Trophoblast cell (in vitro differentiated cells and primary cell): ENCODE measurements around the gene MRPS5.
A peak's percentile ranks its signal among the peaks of the same experiment; 100 is the strongest.

Experiments
- DNase-seq, 2 donors: peaks; one replicate each; pipeline ENCODE4 v3.0.0-alpha.2; 2016
- H2AFZ ChIP-seq: 2 replicates; pipeline ENCODE4 v1.6.1; 2013; ENCODE audit warnings: low read length, moderate library complexity, mild to moderate bottlenecking; ENCODE audit not compliant: insufficient read depth, poor library complexity
- H2AK5ac ChIP-seq: 2 replicates; pipeline ENCODE4 v1.6.1; 2013; ENCODE audit warnings: mild to moderate bottlenecking, low read length
- H2BK120ac ChIP-seq: 2 replicates; pipeline ENCODE4 v1.6.1; 2013; ENCODE audit warnings: low read length, mild to moderate bottlenecking, moderate library complexity; ENCODE audit not compliant: insufficient read depth, poor library complexity
- H2BK12ac ChIP-seq: 2 replicates; pipeline ENCODE4 v1.6.1; 2013; ENCODE audit warnings: mild to moderate bottlenecking, low read length, moderate library complexity
- H2BK5ac ChIP-seq: 2 replicates; pipeline ENCODE4 v1.6.1; 2013; ENCODE audit warnings: low read length, low read depth, moderate library complexity, mild to moderate bottlenecking; ENCODE audit not compliant: poor library complexity
- H3K14ac ChIP-seq: 2 replicates; pipeline ENCODE4 v1.6.1; 2013; ENCODE audit warnings: mild to moderate bottlenecking, low read length
- H3K18ac ChIP-seq: 2 replicates; pipeline ENCODE4 v1.6.1; 2013; ENCODE audit warnings: mild to moderate bottlenecking, low read length
- H3K23ac ChIP-seq: 2 replicates; pipeline ENCODE4 v1.6.1; 2013; ENCODE audit warnings: low read length
- H3K27ac ChIP-seq: 2 replicates; pipeline ENCODE4 v1.5.1; 2013; ENCODE audit warnings: low read depth, mild to moderate bottlenecking, inconsistent platforms, low read length, moderate library complexity
- H3K27me3 ChIP-seq: 2 replicates; pipeline ENCODE4 v1.6.1; 2013; ENCODE audit warnings: inconsistent platforms, mild to moderate bottlenecking, low read length, moderate library complexity; ENCODE audit not compliant: insufficient read depth
- H3K36me3 ChIP-seq, 2 experiments: 1 replicate in 1 of 2; 2 replicates in 1 of 2; pipeline ENCODE4 v1.6.1; 2013; ENCODE audit warnings: low read length in 2 of 2, mild to moderate bottlenecking in 2 of 2, moderate library complexity in 1 of 2; ENCODE audit not compliant: insufficient read depth in 2 of 2, control insufficient read depth in 1 of 2
- H3K4ac ChIP-seq: 2 replicates; pipeline ENCODE4 v1.6.1; 2013; ENCODE audit warnings: low read depth, mild to moderate bottlenecking, low read length, moderate library complexity
- H3K4me1 ChIP-seq, 2 experiments: 1 replicate in 1 of 2; 2 replicates in 1 of 2; pipeline ENCODE4 v1.6.1; 2013; ENCODE audit warnings: low read length in 2 of 2, mild to moderate bottlenecking in 2 of 2, moderate library complexity in 1 of 2; ENCODE audit not compliant: insufficient read depth in 2 of 2, control insufficient read depth in 1 of 2
- H3K4me2 ChIP-seq: 2 replicates; pipeline ENCODE4 v1.6.1; 2013; ENCODE audit warnings: inconsistent platforms, mild to moderate bottlenecking, low read length, moderate library complexity
- H3K4me3 ChIP-seq: 2 replicates; pipeline ENCODE4 v1.5.1; 2013; ENCODE audit warnings: mild to moderate bottlenecking, low read depth, low read length, inconsistent platforms
- H3K79me1 ChIP-seq: one replicate; pipeline ENCODE4 v1.6.1; 2013; ENCODE audit warnings: low read length
- H3K79me2 ChIP-seq: 2 replicates; pipeline ENCODE4 v1.6.1; 2013; ENCODE audit warnings: low read length, mild to moderate bottlenecking; ENCODE audit not compliant: control insufficient read depth, insufficient read depth, poor library complexity
- H3K9ac ChIP-seq: 2 replicates; pipeline ENCODE4 v1.6.1; 2013; ENCODE audit warnings: mild to moderate bottlenecking, low read length
- H3K9me3 ChIP-seq: 2 replicates; pipeline ENCODE4 v1.6.1; 2013; ENCODE audit warnings: low read depth, mild to moderate bottlenecking, control low read depth, inconsistent platforms, low read length; ENCODE audit not compliant: insufficient read depth
- H4K12ac ChIP-seq: 2 replicates; pipeline ENCODE4 v1.6.1; 2013; ENCODE audit warnings: low read depth, mild to moderate bottlenecking, low read length, moderate library complexity
- H4K8ac ChIP-seq: 2 replicates; pipeline ENCODE4 v1.6.1; 2013; ENCODE audit warnings: low read depth, mild to moderate bottlenecking, low read length, moderate library complexity
- H4K91ac ChIP-seq: one replicate; pipeline ENCODE4 v1.6.1; 2013; ENCODE audit warnings: low read depth, mild to moderate bottlenecking, low read length, moderate library complexity
- WGBS: extraction: QIAGEN DNeasy Blood & Tissue Kit; methylation state at CpG from one replicate; pipeline ENCODE4 v1.1.7; 2013; ENCODE audit warnings: missing lambda C conversion rate; ENCODE audit not compliant: insufficient read length, insufficient coverage; ENCODE audit errors: extremely low coverage; 5-methylcytosine and 5-hydroxymethylcytosine counted together

Gene MRPS5

GRCh38 chr2:95143838-95144237 is 22.2 kb upstream of the MRPS5 start:
- no peak overlapping the region for H3K4ac ChIP-seq
- no peak overlapping the region for H3K14ac ChIP-seq
- H3K36me3 ChIP-seq: peaks cover 2 to 11% of the 10 kb centered on the region in 2 experiments
- H3K4me3 ChIP-seq: no peak overlapping the region
- H3K79me2 ChIP-seq: no peaks in the 10 kb centered on the region
- no peak overlapping the region for H3K27ac ChIP-seq
- H3K23ac ChIP-seq: no peak overlapping the region
- H3K4me2 ChIP-seq: no peak overlapping the region
- H3K79me1 ChIP-seq: no peaks in the 10 kb centered on the region
- no peak overlapping the region for H3K9ac ChIP-seq
- no peak overlapping the region for H2BK5ac ChIP-seq
- H3K27me3 ChIP-seq: no peaks in the 10 kb centered on the region
- no peak for DNase-seq
- H4K12ac ChIP-seq: no peak overlapping the region
- no peak overlapping the region for H4K8ac ChIP-seq
- no CpG with 5 or more reads among the region's 2 CpGs for WGBS
- no peak overlapping the region for H2AFZ ChIP-seq
- H4K91ac ChIP-seq: no peak overlapping the region
- H3K18ac ChIP-seq: no peak overlapping the region
- H3K4me1 ChIP-seq: no peaks in the 10 kb centered on the region
- H3K9me3 ChIP-seq: peaks cover 25% of the 10 kb centered on the region
- no peak overlapping the region for H2BK12ac ChIP-seq
- no peak overlapping the region for H2BK120ac ChIP-seq
- H2AK5ac ChIP-seq: no peak overlapping the region

- Histone ChIP-seq H2AFZ (no peak overlapping the region), H2BK12ac (no peak overlapping the region), H2BK5ac (no peak overlapping the region), H3K79me2 (no peaks in the 10 kb centered on the region), H3K9ac (no peak overlapping the region), H3K4ac (no peak overlapping the region), H2AK5ac (no peak overlapping the region), H3K4me3 (no peak overlapping the region), H4K12ac (no peak overlapping the region), H4K91ac (no peak overlapping the region), H3K4me2 (no peak overlapping the region), H3K27ac (no peak overlapping the region), H3K9me3 (peaks cover 10% of the 10 kb centered on the region), H3K23ac (no peak overlapping the region), H4K8ac (no peak overlapping the region), H3K4me1 (no peaks in the 10 kb centered on the region), H3K14ac (no peak overlapping the region), H3K79me1 (no peaks in the 10 kb centered on the region), H3K36me3 (no peaks in the 10 kb centered on the region), H2BK120ac (no peak overlapping the region), H3K18ac (no peak overlapping the region), H3K27me3 (no peaks in the 10 kb centered on the region)
- DNase-seq: no peak
- WGBS: no CpG with 5 or more reads among the region's 1 CpG
Observed at GRCh38 chr2:95138702-95139101, 17.1 kb upstream of the MRPS5 start.

- Histone ChIP-seq H3K4me3 (peak overlapping the region; percentile 73), H3K9ac (peak overlapping the region; percentile 77), H3K9me3 (peaks cover 4% of the 10 kb centered on the region), H3K18ac (no peak overlapping the region), H2AFZ (peak overlapping the region; percentile 95), H4K12ac (peak overlapping the region; percentile 52), H2BK12ac (no peak overlapping the region), H3K14ac (no peak overlapping the region), H3K23ac (no peak overlapping the region), H2BK5ac (no peak overlapping the region), H4K91ac (no peak overlapping the region), H3K27me3 (no peaks in the 10 kb centered on the region), H3K4ac (no peak overlapping the region), H3K4me1 (peaks cover 3 to 4% of the 10 kb centered on the region in 2 experiments), H3K79me2 (peaks cover 8% of the 10 kb centered on the region), H2BK120ac (no peak overlapping the region), H3K79me1 (peaks cover 5% of the 10 kb centered on the region), H2AK5ac (no peak overlapping the region), H3K4me2 (peak overlapping the region; percentile 89), H4K8ac (peak overlapping the region; percentile 74), H3K27ac (no peak overlapping the region), H3K36me3 (no peaks in the 10 kb centered on the region)
- DNase-seq: no peak
- no CpG with 5 or more reads among the region's 5 CpGs for WGBS
Observed at GRCh38 chr2:95122197-95122551, 566 bp upstream of the MRPS5 start.

- peak overlapping the region; percentile 90 for H4K12ac ChIP-seq
- peak overlapping the region; percentile 89 for H3K4me2 ChIP-seq
- peak overlapping the region; percentile 95 for H2AFZ ChIP-seq
- no peak overlapping the region for H2BK120ac ChIP-seq
- peak overlapping the region; percentile 41 for H3K4ac ChIP-seq
- peak overlapping the region; percentile 95 for H3K14ac ChIP-seq
- no peak overlapping the region for H2BK12ac ChIP-seq
- peaks cover 1% of the 10 kb centered on the region for H3K9me3 ChIP-seq
- H3K79me1 ChIP-seq: peaks cover 5% of the 10 kb centered on the region
- H3K9ac ChIP-seq: peak overlapping the region; percentile 89
- H3K4me3 ChIP-seq: peak overlapping the region; percentile 91
- peak overlapping the region; percentile 91 for H4K91ac ChIP-seq
- no peak overlapping the region for H3K18ac ChIP-seq
- H3K4me1 ChIP-seq: peaks cover 3 to 4% of the 10 kb centered on the region in 2 experiments
- H3K79me2 ChIP-seq: peaks cover 8% of the 10 kb centered on the region
- no peak overlapping the region for H3K27ac ChIP-seq
- DNase-seq: no peak
- peak overlapping the region; percentile 95 for H4K8ac ChIP-seq
- H3K36me3 ChIP-seq: peaks cover 0 to 2% of the 10 kb centered on the region in 2 experiments
- no CpG with 5 or more reads among the region's 11 CpGs for WGBS
- no peaks in the 10 kb centered on the region for H3K27me3 ChIP-seq
- H2BK5ac ChIP-seq: no peak overlapping the region
- H3K23ac ChIP-seq: peak overlapping the region; percentile 5
- no peak overlapping the region for H2AK5ac ChIP-seq
Observed at GRCh38 chr2:95121093-95121406, 558 bp downstream of the MRPS5 start.
